DMS 273 (cell line): ENCODE measurements around the gene CADM1.

Experiments used
- DNase-seq: peaks from one replicate; lab custom pipeline; 2025; ENCODE audit not compliant: unreplicated experiment; lab: John Stamatoyannopoulos, UW

CADM1 gene

GRCh38 chr11:115256397-115257197, 247.6 kb downstream of the CADM1 start:
- no peak for DNase-seq

- DNase-seq, result no peak
Observed at GRCh38 chr11:115255006-115255762, 249.0 kb downstream of the CADM1 start.

GRCh38 chr11:115251126-115251525, 253.1 kb downstream of the CADM1 start:
- no peak for DNase-seq

DNA sequence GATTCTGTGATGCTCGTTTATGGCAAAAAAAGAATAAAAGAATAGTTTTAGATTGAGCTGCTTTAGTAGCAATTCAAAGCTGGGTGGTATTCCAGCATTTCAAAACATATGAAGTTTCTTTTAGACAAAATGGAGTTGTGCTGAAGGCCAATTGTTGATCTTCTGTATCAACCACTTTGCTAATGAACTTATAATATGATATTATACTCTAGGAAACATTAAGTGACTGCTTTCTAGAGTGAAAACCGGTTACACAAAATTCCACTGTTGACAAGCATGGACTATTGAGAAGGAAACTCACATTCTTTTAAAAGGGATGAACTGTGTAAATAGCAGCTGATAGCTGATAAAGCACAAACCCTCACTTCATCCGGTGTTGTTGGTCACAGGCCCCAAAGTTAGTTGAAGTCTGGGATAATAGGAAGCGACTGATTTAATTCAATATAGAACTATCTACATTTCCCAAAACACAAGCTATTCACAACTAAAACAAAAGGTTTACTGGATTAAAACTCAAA, 255.1 kb downstream of the CADM1 start:
- DNase-seq, result no peak

- DNase-seq, result no peak
Observed at GRCh38 chr11:115247953-115248352, 256.3 kb downstream of the CADM1 start.

DNA sequence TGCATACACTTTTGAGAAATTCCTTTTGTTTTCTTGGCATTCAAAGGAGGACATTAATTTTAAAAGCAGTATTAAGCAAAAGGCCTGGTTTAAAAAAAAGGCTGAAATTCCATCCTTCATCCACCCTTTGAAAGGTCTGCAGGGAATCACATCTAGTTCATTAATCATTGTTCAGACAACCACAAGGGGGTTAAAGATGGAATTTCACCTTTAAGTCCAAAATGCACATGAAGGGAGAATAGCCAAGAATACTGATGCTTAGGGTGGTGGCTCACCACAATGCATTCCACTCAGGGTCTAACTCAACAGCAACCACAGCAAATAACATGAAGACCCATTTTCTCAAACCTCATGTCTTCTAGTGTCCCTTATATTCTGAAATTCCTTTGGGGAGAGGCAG, 256.9 kb downstream of the CADM1 start:
- no peak for DNase-seq

- no peak for DNase-seq
Observed at GRCh38 chr11:115244758-115245157, 259.5 kb downstream of the CADM1 start.

DNA sequence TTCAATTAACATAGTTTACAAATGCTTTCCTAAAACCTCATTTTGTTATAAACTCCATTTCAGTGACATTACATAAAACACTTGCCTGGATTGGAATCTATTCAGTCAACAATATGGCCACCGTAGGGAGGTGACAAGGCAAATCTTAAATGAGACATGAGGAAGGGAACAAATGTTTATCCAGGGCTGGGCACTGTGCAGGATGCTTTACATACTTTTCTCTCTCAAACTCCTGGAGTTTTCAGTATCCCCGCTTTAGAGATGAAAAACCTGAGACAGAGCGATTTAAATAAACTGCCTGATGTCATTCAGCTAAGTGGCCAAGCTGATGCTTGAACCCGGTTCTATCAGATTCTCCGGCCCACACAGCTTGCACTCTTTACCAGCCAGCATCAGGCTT, 259.9 kb downstream of the CADM1 start:
- DNase-seq, result no peak

DNA sequence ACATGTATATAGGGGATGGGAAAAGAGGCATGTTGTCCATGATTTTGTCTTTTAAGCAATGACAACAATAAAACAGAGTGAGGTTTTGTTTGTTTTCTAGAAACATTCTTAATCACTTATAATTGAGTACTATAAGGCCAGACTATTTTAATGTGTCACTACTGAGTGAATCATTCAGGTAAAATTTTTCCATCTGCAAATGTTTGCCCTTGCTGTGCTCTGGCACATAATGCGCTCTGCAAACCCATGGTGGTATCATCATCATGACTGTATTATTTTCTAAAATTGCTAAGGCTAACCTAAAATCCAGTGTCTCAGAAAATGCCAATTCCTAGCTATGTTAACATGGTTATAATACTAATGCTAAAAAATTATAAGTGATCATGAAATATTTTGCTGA, 261.2 kb downstream of the CADM1 start:
- DNase-seq, result no peak

DNA sequence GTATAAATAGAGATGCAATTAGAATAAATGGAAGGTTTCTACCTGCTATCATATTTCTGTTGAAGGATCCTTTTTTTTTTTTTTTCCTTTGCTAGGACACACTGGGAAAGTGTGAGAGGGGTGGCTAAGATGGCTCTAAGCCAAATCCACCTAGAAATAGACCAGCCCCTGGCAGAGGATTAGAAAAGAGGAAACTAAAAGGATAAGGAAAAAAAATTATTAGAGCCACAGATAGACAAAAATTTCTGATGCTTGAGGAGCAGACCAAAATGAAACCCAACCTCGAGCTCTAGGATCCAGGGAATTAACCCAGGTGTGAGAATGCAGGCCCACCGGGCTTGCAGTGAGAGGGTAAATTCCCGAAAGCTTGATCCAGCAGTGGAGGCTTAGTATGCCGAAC, 262.3 kb downstream of the CADM1 start:
- DNase-seq, result no peak

DNA sequence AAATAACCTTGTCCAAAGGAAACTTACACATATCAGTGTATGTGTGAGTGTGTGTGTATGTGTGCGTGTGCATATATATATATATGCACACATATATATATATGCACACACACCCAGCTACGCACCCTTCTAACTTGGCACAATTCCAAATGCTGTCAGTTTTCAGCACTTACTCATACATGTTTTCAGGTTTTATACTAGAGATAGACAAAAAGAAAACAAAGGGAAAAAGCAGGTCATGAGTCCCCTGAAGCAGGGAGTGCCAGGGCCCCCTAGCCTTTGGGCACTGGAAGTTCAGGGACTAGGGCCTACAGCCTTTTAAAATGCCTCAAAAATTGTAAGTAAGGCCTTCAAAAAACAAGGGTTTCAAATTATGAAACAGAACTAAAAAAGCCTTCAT, 265.4 kb downstream of the CADM1 start:
- DNase-seq, result no peak

GRCh38 chr11:115238086-115238485, 266.1 kb downstream of the CADM1 start:
- no peak for DNase-seq

GRCh38 chr11:115237578-115237977, 266.6 kb downstream of the CADM1 start:
- no peak for DNase-seq

GRCh38 chr11:115234794-115235193, 269.4 kb downstream of the CADM1 start:
- no peak for DNase-seq

GRCh38 chr11:115226556-115226955, 277.7 kb downstream of the CADM1 start:
- no peak for DNase-seq

- no peak for DNase-seq
Observed at GRCh38 chr11:115224551-115224950, 279.7 kb downstream of the CADM1 start.

GRCh38 chr11:115222863-115223530, 281.2 kb downstream of the CADM1 start:
- DNase-seq, result no peak

DNA sequence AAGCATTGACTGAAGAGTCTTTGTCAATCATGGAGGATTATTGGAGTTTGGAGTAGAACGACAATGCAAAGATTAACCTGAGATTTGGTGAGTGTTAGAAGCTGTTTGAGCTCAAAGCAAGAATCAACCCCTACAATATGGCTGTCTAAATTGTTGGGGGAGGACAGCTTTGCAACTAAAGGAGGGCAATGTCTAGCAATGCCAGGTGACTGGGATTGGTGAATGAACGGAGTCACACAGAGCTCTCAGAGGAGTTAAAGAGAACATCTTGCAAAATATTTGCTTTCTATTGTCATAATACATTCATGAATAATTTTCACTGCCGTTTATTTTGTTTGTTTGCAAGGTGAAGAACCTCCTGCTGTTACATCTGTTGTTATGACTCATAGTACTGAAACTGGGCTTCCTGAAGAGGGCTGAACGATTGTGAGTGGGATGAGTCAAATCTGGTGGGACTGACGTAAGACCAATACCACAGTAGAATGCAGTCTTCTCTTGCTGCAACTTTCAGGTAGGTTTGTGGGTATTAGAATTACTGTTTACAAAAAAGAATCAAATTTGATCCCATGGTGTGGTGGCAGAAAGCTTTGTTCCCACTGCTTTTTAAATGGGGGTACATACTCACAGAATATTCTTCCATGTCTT, 281.9 kb downstream of the CADM1 start:
- DNase-seq, result peak; percentile 57

DNA sequence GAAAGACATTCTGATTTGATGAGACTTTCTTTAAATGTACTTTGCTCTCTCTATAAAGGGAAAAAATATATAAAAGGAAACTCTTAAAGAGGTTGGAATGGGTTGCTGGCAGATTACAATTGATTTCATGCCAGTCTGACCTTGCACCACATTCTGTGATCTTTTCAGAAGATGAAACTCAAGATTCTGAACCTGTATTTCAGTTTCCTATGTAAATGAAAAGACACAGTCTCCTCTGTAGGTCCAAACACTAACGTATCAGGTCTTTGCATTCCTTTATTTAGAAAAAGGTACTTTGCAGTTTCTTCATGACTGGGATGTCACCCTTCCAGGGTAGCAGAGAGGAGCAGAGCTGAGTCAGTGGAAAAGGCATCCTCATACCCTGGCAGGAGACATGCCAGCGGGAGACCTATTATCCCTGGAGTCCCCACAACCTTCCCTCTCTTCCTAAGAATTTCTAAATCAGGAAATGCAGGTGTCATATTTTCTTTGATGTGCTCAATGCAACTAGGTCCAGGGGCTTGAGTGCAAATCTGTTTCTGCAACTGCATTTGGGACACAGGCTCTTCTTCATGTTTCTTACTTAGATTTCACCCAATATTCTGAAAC, 282.6 kb downstream of the CADM1 start:
- DNase-seq, result no peak

- DNase-seq, result no peak
Observed at GRCh38 chr11:115220911-115221310, 283.3 kb downstream of the CADM1 start.

GRCh38 chr11:115220423-115220822, 283.8 kb downstream of the CADM1 start:
- DNase-seq, result no peak
